Neural cell (in vitro differentiated cells): ENCODE measurements around the gene TPD52L2. TPM values are rescaled to one million over a fixed set of nuclear protein-coding genes. Genes with fewer than 3 reads are reported as not detected.

ENCODE experiments used
- H2AFZ ChIP-seq: fragments of 200-600, 300-800 bp; sonication (generic), shearing (Covaris generic); 2 replicates; pipeline ENCODE4 v1.6.0; 2014; ENCODE audit warnings: low read depth, mild to moderate bottlenecking, antibody characterized with exemption, low read length, moderate library complexity
- H3F3A ChIP-seq: fragments of 200-600 bp; shearing (Covaris generic); 2 replicates; pipeline ENCODE4 v1.6.1; 2016; ENCODE audit warnings: mild to moderate bottlenecking, moderate library complexity, mixed read lengths, antibody characterized with exemption, low read length; ENCODE audit not compliant: insufficient read depth, poor library complexity, severe bottlenecking
- H3K27ac ChIP-seq: fragments of 200-600, 300-800 bp; sonication (generic), shearing (Covaris generic); 2 replicates; pipeline ENCODE4 v1.5.1; 2014; ENCODE audit warnings: mild to moderate bottlenecking, low read length, moderate library complexity
- H3K27me3 ChIP-seq: fragments of 300-800, 200-600 bp; sonication (generic), shearing (Covaris generic); 2 replicates; pipeline ENCODE4 v1.6.0; 2014; ENCODE audit warnings: mild to moderate bottlenecking, low read depth, low read length, moderate library complexity; ENCODE audit not compliant: insufficient read depth
- H3K36me3 ChIP-seq: fragments of 300-800, 200-600 bp; sonication (generic), shearing (Covaris generic); 2 replicates; pipeline ENCODE4 v1.5.1; 2014; ENCODE audit warnings: mild to moderate bottlenecking, antibody characterized with exemption, low read length, moderate library complexity; ENCODE audit not compliant: insufficient read depth
- H3K4me2 ChIP-seq: fragments of 300-800, 200-600 bp; sonication (generic), shearing (Covaris generic); 2 replicates; pipeline ENCODE4 v1.6.0; 2014; ENCODE audit warnings: mild to moderate bottlenecking, low read length
- H3K4me3 ChIP-seq: fragments of 300-800, 200-600 bp; sonication (generic), shearing (Covaris generic); 2 replicates; pipeline ENCODE4 v1.5.1; 2014; ENCODE audit warnings: mild to moderate bottlenecking, low read length, moderate library complexity
- H3K79me2 ChIP-seq: fragments of 200-600 bp; shearing (Covaris generic); replicated peaks from 2 replicates; pipeline ENCODE4 v1.6.0; 2014; ENCODE audit warnings: mild to moderate bottlenecking, low read length, moderate library complexity; ENCODE audit not compliant: insufficient read depth
- H3K9ac ChIP-seq: fragments of 300-800, 200-600 bp; sonication (generic), shearing (Covaris generic); 2 replicates; pipeline ENCODE4 v1.6.1; 2016; ENCODE audit warnings: mild to moderate bottlenecking, low read length, mixed read lengths
- H3K9me2 ChIP-seq: fragments of 200-600 bp; shearing (Covaris generic); 2 replicates; pipeline ENCODE4 v1.6.1; 2016; ENCODE audit warnings: mild to moderate bottlenecking, low read length, mixed read lengths; ENCODE audit not compliant: insufficient read depth
- H3K9me3 ChIP-seq: fragments of 200-600, 300-800 bp; sonication (generic), shearing (Covaris generic); 2 replicates; pipeline ENCODE4 v1.6.1; 2016; ENCODE audit warnings: mild to moderate bottlenecking, mixed run types, low read length, moderate library complexity, mixed read lengths
- H4K20me1 ChIP-seq: fragments of 200-600 bp; shearing (Covaris generic); 2 replicates; pipeline ENCODE4 v1.6.1; 2016; ENCODE audit warnings: mild to moderate bottlenecking, mixed run types; ENCODE audit not compliant: insufficient read depth
- CTCF ChIP-seq: fragments of 450-650 bp; IDR thresholded peaks from 2 replicates; pipeline ENCODE4 v1.5.1; 2014; ENCODE audit warnings: antibody characterized with exemption, mild to moderate bottlenecking, moderate library complexity; ENCODE audit not compliant: poor library complexity, severe bottlenecking
- EP300 ChIP-seq: fragments of 450-650 bp; conservative IDR thresholded peaks from 2 replicates; pipeline ENCODE4 v1.6.1; 2014; ENCODE audit warnings: antibody characterized with exemption, mild to moderate bottlenecking, moderate library complexity; ENCODE audit not compliant: poor library complexity, severe bottlenecking
- EZH2 ChIP-seq: fragments of 200-600, 300-800 bp; shearing (Covaris generic), sonication (generic); IDR thresholded peaks from 2 replicates; pipeline ENCODE4 v1.6.1; 2014; ENCODE audit warnings: antibody characterized with exemption, low read length, borderline replicate concordance, mild to moderate bottlenecking; ENCODE audit not compliant: insufficient read depth, poor library complexity, severe bottlenecking
- MXI1 ChIP-seq: fragments of 450-650 bp; conservative IDR thresholded peaks from 2 replicates; pipeline ENCODE4 v1.6.1; 2014; ENCODE audit warnings: antibody characterized with exemption, mild to moderate bottlenecking; ENCODE audit not compliant: poor library complexity, severe bottlenecking
- POLR2AphosphoS5 ChIP-seq: IDR thresholded peaks from 2 replicates; pipeline ENCODE4 v1.6.1; 2012
- RAD21 ChIP-seq: fragments of 450-650 bp; conservative IDR thresholded peaks from 2 replicates; pipeline ENCODE4 v1.6.1; 2014; ENCODE audit warnings: antibody characterized with exemption, mild to moderate bottlenecking, moderate library complexity
- REST ChIP-seq: IDR thresholded peaks from 2 replicates; pipeline ENCODE4 v1.6.1; 2012; ENCODE audit warnings: borderline replicate concordance
- SMC3 ChIP-seq: fragments of 450-650 bp; conservative IDR thresholded peaks from 2 replicates; pipeline ENCODE4 v1.6.1; 2014; ENCODE audit warnings: antibody characterized with exemption, mild to moderate bottlenecking, moderate library complexity; ENCODE audit not compliant: poor library complexity
- TAF1 ChIP-seq: IDR thresholded peaks from 2 replicates; pipeline ENCODE4 v1.6.1; 2012; ENCODE audit warnings: low read depth
- polyA plus RNA-seq: library from polyadenylated mRNA; depleted of rRNA; stranded (reverse); fragments of >200 nt; gene quantifications from 2 replicates; pipeline ENCODE4 v1.2.3, GENCODE V29; 2014

Gene TPD52L2
- polyA plus RNA-seq, 1 donor from 2014 or later: 142 TPM

- no peaks in the 10 kb centered on the region for H3K9me3 ChIP-seq
- H3K79me2 ChIP-seq: no peaks in the 10 kb centered on the region
- TF ChIP-seq TAF1 (no peak), SMC3 (no peak), POLR2AphosphoS5 (no peak), MXI1 (no peak), EP300 (no peak), REST (no peak), CTCF (no peak), EZH2 (no peak), RAD21 (no peak)
- H3K4me2 ChIP-seq: no peak overlapping the region
- H4K20me1 ChIP-seq: no peaks in the 10 kb centered on the region
- no peaks in the 10 kb centered on the region for H3K36me3 ChIP-seq
- no peak overlapping the region for H3K4me3 ChIP-seq
- no peak overlapping the region for H3K27ac ChIP-seq
- H2AFZ ChIP-seq: no peak overlapping the region
- H3K9ac ChIP-seq: no peak overlapping the region
- H3K27me3 ChIP-seq: no peaks in the 10 kb centered on the region
- no peaks in the 10 kb centered on the region for H3K9me2 ChIP-seq
- H3F3A ChIP-seq: no peaks in the 10 kb centered on the region
These were observed 18.8 kb upstream of the TPD52L2 start for GRCh38 chr20:63846128-63846771.

GRCh38 chr20:63846888-63847236 lies 18.2 kb upstream of the TPD52L2 start:
- TF ChIP-seq CTCF (no peak), SMC3 (no peak), RAD21 (no peak), EZH2 (no peak), EP300 (no peak), MXI1 (no peak), REST (no peak), POLR2AphosphoS5 (no peak), TAF1 (no peak)
- no peaks in the 10 kb centered on the region for H3F3A ChIP-seq
- H2AFZ ChIP-seq: no peak overlapping the region
- H3K9ac ChIP-seq: no peak overlapping the region
- H3K4me2 ChIP-seq: no peak overlapping the region
- no peak overlapping the region for H3K27ac ChIP-seq
- H3K9me2 ChIP-seq: no peaks in the 10 kb centered on the region
- H4K20me1 ChIP-seq: no peaks in the 10 kb centered on the region
- H3K36me3 ChIP-seq: no peaks in the 10 kb centered on the region
- no peaks in the 10 kb centered on the region for H3K9me3 ChIP-seq
- no peaks in the 10 kb centered on the region for H3K79me2 ChIP-seq
- H3K4me3 ChIP-seq: no peak overlapping the region
- H3K27me3 ChIP-seq: no peaks in the 10 kb centered on the region
